NCI-H1930 (cell line): ENCODE measurements around the gene ZNF780B.
"Not testable (repeated sequence)": the region's sequence is repeated elsewhere in the genome, so short reads cannot be mapped to it uniquely, and the experiment has no call there.

Source experiments
- DNase-seq, 2 experiments: peaks; one replicate each; lab custom pipeline; 2025; lab: John Stamatoyannopoulos, UW

Gene ZNF780B

DNA sequence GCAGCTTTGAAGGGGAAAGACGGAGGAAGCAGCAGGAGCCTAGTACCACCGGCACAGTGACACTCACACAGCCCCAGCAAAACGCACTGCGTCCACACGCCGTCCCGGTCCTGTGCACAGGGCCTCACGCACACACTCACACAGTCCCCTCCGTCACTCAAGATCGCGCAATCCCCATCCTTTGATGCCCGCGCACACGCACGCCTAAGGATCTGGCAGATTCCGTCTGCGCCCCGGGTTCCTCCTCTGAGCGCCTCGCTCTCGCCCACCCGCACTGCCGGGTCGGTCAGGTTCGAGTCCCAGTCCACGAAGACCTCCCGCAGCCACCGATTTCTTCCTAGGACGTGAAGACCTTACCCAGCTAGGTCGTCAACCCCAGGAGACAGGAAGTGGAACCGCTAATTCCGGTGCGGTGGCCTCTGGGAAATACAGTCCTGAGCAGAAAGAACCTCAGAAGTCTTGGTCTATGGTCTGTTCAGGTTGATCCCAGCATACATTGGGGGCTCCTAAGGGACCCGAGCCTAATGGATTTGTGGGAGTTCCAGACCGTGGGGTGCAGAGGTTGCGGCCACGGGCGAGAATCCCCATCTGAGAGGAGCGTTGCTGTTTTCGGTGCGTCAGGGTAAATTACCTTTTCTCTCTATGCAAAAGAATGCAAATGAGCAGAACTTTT lies at the start of gene ZNF780B:
ZNF780B (minus strand) TSS at position 400 of the 673 bp plus-strand sequence. CDS start 5,899 bp downstream, outside the sequence.
- peak; percentile 64 to 69 for DNase-seq

- no peak for DNase-seq
Measured at GRCh38 chr19:40104754-40105153, 48.7 kb upstream of the ZNF780B start.

- no peak for DNase-seq
Measured at GRCh38 chr19:40103600-40103999, 47.6 kb upstream of the ZNF780B start.

- no peak for DNase-seq
Measured at GRCh38 chr19:40101813-40102212, 45.8 kb upstream of the ZNF780B start.

DNA sequence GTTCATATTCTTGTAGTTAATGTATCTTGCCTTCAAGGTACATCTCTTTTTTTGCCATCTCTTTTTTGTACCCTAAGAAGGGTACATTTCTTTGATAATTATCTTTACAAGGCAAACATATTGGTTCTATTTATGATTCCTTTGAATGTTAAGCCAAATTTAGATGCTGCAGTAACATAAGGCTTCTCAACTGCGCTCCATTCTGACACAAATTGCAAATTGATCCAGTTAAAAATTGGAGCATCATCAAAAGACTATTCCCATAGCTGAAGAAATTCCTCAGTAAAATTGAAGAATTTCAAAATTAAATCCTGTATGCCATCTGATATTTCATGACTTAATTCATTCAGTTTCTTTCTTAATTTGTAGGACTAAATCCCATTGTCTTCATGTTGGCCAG lies 37.4 kb upstream of the ZNF780B start:
- DNase-seq: no peak

GRCh38 chr19:40091205-40092129 lies 35.4 kb upstream of the ZNF780B start:
- no peak for DNase-seq

DNA sequence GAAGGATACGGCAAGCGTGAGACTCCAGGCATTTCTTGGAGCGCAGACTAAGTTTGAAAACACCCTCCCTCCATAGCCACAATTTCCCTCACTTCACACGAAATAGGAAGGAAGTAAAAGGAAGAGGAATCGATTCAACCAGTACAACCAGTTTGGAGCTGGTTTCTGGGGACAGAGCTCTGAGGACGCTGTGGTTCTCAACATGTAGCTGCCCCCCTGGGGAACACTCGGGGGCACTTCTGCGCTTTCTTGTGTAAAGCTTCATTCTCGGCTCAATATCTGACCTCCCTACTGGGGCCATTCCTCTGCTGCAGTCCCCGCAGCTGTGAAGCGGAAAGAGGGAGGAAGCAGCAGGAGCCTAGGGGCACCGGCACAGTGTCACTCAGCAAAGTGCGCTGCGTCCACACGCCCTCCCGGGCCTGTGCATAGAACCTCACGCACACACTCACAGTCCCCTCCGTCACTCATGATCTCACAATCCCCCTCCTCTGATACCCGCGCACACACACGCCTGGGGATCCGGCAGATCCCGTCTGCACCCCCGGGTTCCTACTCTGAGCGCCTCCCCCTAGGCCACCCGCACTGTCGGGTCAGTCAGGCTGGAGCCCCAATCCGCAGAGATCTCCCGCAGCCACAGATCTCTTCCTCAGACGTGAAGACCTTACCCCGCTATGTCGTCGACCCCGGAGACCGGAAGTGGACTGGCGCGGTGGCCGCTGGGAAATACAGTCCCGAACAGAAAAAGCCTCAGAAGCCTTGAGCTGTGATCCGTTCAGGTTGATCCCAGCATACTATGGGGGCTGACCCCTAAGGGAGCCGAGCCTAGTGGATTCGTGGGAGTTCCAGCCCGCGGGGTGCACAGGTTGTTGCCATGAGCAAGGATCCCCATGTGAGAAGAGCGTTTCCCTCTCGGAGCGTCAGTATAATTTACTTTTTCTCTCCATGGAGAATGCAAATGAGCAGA lies 34.5 kb upstream of the ZNF780B start, which contains the start of gene ZNF780A:
ZNF780A (minus strand) TSS at position 703 of the 964 bp plus-strand sequence. CDS start 6,190 bp downstream, outside the sequence.
- peak; percentile 77 to 81 for DNase-seq

GRCh38 chr19:40089462-40089861 lies 33.4 kb upstream of the ZNF780B start:
- no peak for DNase-seq

- no peak for DNase-seq
Measured at GRCh38 chr19:40088299-40089047, 32.4 kb upstream of the ZNF780B start.

DNA sequence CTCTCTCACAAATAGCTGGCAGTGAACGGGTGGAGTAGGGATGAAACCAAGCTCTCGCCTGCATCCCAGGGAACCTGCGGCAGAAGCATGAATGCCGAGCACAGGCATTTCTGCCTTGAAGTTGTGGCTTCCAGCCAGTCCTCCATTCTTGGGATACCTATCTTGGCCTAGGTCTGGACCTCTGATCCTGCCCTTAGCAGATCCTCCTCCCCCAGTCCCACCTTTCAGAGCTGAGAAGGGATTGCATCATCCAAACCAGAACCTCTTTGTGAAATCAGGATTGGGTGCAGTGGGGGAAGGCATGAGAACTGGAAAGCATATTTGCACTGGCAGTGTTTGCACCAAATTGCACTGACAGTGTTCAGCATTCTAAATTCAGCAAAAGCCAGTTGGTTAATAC lies 28.9 kb upstream of the ZNF780B start:
- no peak for DNase-seq

- DNase-seq: no peak
Measured at GRCh38 chr19:40081411-40081810, 25.4 kb upstream of the ZNF780B start.

DNA sequence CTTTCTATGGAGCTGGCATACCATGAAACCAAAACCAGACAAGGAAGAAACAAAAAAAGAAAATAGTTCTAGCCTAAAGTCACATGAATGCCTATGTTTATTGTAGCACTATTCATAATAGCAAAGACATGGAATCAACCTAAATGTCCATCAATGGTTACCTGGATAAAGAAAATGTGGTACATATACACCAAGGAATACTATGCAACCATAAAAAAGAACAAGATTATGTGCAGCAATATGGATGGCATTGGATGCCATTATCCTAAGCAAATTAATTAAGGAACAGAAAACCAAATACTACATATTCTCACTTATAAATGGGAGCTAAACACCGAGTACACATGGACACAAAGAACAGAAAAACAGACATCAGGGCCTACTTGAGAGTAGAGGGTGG lies 24.3 kb upstream of the ZNF780B start:
- DNase-seq: no peak

DNA sequence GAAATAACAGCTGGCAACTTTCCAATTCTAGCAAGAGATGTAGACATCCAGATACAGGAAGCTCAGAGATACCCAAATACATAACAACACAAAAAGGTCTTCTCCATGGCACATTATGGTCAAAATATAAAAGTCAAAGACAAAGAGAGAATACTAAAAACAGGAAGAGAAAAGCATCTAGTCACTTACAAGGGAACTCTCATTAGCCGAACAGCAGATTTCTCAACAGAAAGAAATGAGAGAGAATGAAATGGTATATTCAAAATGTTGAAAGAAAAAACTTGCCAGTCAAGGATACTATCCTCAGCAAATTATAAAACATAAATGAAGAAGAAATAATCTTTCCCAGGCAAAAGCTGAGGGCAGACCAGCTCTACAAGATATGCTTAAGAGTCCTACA lies 22.3 kb upstream of the ZNF780B start:
- DNase-seq: no peak

- no peak for DNase-seq
Measured at GRCh38 chr19:40070058-40070457, 14.0 kb upstream of the ZNF780B start.

- no peak for DNase-seq
Measured at GRCh38 chr19:40059624-40060023, 3.6 kb upstream of the ZNF780B start.

- no peak for DNase-seq
Measured at GRCh38 chr19:40057166-40057565, 1.1 kb upstream of the ZNF780B start.

DNA sequence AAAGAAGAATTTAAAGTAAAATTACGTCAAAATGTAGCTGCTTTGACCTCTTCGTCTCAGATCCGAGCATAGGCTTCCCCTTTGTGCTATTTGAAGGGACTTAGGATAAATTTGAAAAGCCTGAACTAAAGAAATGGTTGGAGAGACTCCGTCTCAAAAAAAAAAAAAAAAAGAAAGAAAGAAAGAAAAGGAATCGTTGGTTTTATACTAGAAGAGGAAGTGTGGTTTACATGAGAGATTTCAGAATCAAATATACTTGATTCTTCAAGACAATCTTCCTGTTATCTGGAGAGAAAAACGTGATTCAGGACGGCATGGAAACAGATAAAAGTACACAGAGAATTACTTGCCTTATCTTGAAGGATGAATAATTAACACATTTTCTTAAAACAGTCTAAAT lies 474 bp upstream of the ZNF780B start:
- no peak for DNase-seq

GRCh38 chr19:40055049-40055448 lies 982 bp downstream of the ZNF780B start:
- DNase-seq: no peak

DNA sequence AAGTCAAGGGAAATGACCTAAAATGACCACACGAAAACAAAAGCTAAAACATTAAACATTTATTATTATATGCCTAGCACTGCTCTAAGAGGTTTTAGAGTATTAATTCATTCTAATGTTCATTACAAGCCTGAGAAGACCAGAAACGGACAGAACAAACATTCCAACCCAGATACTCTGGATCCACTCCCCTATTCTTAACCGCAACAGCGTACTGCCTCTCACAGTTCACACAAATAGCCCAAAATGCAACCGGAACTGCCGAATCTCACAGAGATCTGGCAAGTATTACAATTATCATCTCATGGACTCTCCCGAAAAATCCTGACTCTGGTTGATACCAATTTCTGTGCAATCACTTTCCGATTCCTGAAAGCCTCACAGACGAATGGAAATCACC lies 1.4 kb downstream of the ZNF780B start:
- no peak for DNase-seq

DNA sequence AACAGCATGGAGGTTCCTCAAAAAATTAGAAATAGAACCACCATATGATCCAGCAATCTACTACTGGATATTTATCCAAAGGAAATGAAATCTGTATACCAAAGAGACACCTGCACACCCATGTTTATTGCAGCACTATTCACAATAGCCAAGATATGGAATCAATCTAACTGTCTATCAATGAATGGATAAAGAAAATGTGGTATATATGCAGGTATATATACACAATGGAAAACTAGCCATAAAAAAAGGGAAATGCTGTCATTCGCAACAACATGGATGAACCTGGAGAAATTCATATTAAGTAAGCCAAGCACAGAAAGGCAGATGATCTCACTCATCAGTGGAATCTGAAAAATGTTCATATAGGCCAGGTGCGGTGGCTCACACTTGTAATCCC lies 2.5 kb downstream of the ZNF780B start:
- DNase-seq: no peak

- DNase-seq: not testable (repeated sequence)
Measured at GRCh38 chr19:40041718-40042117, 14.3 kb downstream of the ZNF780B start.
